Inflammatory macrophage (primary cell): Measurements from ENCODE around the gene LILRA6.
"Not testable (repeated sequence)": the region's sequence is repeated elsewhere in the genome, so short reads cannot be mapped to it uniquely, and the experiment has no call there.

ENCODE experiments used
- DNase-seq, 2 donors: peaks; one replicate each; pipeline ENCODE4 v3.0.0-alpha.2; 2020 to 2022

The LILRA6 gene

DNA sequence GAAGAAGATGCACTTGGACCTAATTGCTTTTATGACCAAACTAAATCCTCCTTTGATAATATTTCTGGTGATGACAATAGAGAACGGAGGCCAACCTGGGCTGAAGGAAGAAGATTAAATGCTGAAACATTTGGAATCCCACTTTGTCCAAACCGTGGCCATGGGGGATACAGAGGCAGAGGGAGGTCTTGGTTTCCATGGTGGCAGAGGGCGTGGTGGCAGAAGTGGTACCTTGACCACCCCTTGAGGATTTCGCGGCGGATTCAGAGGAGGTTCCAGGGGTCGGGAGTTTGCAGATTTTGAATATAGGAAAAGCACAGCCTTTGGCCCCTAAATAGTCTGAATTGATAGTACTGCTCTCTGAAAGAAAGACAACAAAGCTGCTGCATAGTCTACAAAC lies 12.6 kb downstream of the LILRA6 start:
- DNase-seq = no peak

- no peak for DNase-seq
These were observed 13.4 kb downstream of the LILRA6 start for GRCh38 chr19:54229146-54229545.

DNA sequence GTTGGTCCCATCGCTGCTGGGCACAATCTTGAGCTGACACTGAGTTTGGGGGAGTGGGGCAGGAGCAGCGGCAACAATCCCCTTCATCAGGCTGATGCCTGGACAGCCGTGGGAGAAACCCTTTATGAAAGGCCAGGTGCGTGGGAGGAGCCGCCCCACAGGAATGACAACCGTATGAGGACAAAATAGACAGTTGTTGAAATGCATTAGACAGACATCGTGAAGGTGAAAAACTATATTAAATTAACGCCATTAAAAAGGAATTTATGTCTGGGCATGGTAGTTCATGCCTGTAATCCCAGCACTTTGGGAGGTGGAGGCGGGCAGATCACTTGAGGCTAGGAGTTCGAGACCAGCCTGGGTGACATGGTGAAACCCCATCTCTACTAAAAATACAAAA lies 18.0 kb downstream of the LILRA6 start:
- not testable (repeated sequence) for DNase-seq

GRCh38 chr19:54223937-54224281 lies 18.7 kb downstream of the LILRA6 start:
- peak in 1 of 2 donors; percentile 34 for DNase-seq

GRCh38 chr19:54223277-54223936 lies 19.2 kb downstream of the LILRA6 start:
- DNase-seq = peak in 1 of 2 donors; percentile 15

DNA sequence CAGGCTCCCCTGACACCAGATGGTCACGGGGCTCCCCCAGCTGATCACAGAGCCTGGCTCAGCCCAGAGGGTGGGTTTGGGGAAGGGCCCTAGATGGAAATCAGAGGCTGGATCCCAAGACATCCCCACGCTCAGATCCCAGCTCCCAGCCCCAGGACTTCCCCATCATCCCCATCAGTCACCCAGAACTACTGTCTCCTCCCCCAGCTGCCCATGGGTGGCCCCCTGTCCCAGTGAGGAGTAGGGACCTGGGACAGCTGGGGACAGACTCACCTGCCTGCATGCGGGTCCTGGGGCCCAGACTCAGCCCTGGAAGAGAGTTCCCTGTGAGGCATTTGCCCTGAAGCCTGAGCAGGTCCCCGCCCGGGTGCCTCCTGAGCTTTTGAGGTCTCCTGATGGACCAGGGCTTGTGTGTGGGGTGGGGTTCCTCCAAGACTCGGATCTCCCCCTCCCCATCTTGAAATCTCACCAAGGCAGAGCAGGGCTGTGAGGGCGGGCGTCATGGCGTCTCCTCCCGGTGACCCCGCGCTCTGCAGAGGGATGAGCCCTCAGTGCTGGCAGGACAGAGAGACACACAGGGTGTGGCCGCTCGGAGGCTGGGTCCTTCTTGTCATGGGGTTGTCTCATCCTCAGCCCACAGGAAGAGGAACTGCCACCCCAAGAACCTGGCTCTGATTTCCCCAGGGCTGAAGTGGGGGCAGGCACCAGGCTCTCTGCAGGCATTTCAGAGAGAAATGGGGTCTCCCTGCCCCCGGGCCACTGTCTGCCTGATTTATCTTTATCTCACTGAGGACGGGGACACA lies 19.9 kb downstream of the LILRA6 start, which contains the start of gene LILRB3:
LILRB3 (minus strand) TSS at position 534 of the 803 bp plus-strand sequence; CDS start at position 503, 31 bp downstream.
- peak in 1 of 2 donors; percentile 66 for DNase-seq

- DNase-seq = not testable (repeated sequence)
These were observed 20.6 kb downstream of the LILRA6 start for GRCh38 chr19:54221947-54222346.

DNA sequence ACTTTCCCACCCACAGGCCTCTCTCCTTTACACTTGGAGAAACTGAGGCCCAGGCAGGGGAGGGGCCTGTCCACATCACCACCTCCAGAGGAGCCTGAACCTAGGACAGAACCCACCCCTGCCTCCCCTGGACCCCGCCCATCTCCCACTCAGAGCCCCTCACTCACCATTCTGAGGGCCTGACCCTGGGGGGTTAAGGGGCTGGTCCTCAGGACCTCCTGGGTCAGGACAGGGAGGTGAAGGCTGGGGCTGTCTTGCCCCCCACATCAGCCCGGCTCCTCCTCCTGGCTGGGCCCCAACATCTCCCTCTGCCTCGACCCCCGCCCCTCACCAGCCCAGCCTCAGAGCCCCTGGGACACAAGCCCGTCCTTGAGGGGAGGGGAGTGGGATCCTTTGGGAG lies 22.9 kb downstream of the LILRA6 start:
- not testable (repeated sequence) for DNase-seq

DNA sequence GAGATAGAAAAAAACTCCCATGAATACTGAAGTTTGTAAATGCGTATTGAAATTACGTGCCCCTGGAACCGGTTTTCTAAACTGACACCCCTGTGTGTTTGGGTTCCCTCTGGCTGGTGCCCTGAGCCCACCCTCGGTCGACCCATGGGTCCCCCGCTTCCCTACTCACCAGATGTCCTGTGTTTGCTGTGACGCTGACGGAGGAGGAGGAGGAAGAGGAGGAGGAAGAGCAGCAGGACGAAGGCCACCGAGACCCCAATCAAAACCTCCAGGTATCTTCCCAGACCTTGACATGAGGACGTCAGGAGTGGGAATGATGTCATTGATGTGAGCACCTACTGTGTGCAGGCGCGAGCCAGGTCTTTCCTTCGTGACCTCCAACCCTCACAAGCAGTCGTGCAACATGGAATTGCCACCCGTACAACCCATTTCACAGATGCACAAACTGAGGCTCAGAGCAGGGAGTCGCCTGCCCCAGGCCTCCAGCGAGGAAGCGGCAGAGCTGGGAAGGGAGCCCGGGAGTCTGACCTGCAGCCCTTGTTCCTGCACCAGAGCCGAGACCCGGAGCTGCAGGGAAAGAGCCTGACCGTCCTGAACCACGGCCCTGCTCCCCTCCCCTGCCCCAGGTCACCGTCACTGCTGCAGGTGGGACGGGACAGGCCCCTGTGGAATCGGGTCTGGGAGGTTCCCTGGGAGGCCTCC lies 23.5 kb downstream of the LILRA6 start:
- no peak for DNase-seq

- DNase-seq = no peak
These were observed 24.3 kb downstream of the LILRA6 start for GRCh38 chr19:54218259-54218658.

DNA sequence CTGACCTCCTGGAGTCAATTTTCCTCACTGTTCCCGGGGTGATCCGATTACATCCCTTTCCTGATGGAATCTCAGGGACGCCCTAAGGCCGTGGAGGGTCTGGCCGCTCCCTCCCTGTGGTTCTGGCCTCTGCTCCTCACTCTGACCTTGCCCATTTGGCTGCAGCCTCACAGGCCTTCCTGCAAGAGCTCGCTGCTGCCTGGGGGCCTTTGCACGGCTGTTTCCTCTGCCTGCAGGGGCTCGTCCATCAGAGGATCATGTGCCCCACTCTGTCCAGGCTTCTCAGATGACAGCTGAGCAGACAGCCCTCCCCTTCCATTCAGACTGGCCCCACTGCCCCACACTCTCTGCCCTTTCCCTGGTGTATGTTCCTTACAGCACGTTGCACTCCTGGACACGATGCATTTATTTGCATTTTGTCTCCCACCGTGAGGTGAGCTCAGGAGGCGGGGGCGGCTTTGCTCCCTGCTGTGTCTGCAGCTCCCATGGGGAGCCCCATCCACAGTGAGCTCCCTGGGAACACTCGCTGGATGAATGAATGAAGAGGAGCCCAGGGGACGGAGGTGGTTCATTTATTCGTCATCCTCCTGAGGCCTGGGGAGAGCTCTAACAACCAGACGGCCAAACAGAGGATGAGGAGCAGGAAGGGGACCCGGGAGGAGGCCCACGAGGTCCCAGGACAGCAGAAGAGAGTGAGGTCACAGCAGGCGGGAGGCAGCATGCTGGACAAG lies 24.9 kb downstream of the LILRA6 start:
- DNase-seq = not testable (repeated sequence)

DNA sequence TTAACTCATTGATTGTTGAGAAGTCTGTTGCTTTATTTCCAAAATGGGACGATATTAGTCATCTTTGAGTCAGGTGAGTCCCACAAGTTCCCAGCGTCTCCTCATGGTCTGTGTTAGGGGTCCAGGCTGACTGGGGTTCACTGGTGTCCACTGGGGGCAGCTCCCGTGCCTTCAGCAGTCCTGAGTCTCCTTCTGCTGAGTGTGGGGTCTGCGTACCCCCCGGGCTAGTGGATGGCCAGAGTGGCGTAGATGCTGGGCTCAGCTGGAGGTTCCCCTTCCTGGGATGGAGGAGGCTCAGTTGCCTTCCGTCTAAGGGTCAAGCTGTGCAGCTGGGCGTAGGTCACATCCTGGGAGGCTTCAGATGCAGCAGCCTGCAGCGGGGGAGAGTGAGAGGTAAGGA lies 25.7 kb downstream of the LILRA6 start:
- DNase-seq = no peak

GRCh38 chr19:54214734-54215133 lies 27.9 kb downstream of the LILRA6 start:
- DNase-seq = not testable (repeated sequence)

DNA sequence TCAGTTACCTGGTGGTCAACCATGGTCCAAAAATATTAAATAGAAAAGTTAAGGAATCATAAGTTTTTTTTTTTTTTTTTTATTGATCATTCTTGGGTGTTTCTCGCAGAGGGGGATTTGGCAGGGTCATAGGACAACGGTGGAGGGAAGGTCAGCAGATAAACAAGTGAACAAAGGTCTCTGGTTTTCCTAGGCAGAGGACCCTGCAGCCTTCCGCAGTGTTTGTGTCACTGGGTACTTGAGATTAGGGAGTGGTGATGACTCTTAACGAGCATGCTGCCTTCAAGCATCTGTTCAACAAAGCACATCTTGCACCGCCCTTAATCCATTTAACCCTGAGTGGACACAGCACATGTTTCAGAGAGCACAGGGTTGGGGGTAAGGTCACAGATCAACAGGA lies 28.4 kb downstream of the LILRA6 start:
- not testable (repeated sequence) for DNase-seq

GRCh38 chr19:54211235-54211634 lies 31.4 kb downstream of the LILRA6 start:
- peak in 1 of 2 donors; percentile 10 for DNase-seq

DNA sequence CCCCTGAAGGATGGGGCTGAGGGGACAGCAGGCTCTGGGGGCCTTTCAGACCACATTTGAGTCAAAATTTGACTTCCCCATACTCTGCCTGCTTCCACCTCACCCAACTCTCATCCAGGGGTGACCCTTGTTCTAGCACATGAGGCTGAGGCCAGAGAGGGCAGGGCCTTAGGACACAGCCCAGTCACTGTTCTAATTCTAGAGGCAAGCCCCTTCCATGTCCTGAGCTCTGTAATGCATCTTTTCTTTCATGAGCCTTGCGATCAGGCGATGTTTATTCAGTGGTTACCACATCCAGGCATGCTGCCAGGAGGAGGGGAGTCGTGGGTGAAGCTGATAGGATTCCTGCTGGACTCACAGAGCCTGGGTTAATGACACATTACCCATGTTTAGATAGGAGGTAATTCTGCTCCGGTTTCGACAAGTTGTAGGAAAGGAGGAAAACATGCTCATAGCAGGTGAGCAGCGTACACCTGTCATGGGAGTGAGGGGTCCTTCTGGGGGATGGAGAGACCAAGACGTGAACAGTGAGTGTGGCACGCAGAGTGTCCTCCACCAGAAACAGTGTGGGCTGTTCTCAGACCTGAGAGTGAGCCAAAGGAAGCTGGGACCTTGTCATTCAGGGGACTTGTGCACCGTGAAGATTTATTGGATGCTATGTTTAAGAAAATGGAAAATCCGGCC lies 32.6 kb downstream of the LILRA6 start:
- DNase-seq = peak; percentile 96 to 97

DNA sequence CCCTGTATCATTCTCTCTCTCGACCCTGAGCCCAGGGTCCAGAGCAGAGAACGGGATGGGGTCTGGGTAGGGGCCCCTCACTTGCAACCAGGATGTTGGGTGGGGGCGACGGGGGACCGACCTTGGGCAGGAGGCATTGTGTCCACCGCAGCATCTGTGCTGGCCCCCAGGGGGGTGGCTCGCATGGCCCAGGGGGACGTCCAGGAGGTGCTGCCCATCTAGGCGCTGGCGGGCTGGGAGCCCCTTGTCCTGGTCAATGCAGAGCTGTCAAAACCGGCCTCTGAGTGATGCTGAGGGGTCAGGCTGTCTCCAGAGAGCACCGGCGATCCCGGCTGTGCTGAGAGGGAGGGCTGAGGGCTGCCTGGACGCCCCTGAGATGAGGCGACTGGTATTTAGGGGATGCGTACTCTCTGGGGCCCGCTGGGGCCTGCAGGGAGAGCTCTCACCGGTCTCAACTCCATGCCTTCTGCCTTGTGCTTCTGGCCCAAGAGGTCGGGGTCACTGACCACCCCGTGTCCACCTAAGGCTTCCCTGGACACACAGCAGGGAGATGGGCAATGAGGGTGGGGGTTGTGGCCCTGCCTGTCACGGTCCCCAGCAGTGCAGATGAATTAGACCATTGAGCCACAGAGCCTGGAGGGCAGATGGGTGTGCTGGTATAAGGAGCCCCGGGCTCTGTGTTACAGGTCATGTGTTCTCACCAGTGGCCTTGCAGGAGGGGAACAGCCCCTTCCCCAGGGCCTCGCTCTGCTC lies 33.4 kb downstream of the LILRA6 start:
- peak in 1 of 2 donors; percentile 8 for DNase-seq

GRCh38 chr19:54208784-54209057 lies 33.9 kb downstream of the LILRA6 start:
- DNase-seq = peak in 1 of 2 donors; percentile 7

DNA sequence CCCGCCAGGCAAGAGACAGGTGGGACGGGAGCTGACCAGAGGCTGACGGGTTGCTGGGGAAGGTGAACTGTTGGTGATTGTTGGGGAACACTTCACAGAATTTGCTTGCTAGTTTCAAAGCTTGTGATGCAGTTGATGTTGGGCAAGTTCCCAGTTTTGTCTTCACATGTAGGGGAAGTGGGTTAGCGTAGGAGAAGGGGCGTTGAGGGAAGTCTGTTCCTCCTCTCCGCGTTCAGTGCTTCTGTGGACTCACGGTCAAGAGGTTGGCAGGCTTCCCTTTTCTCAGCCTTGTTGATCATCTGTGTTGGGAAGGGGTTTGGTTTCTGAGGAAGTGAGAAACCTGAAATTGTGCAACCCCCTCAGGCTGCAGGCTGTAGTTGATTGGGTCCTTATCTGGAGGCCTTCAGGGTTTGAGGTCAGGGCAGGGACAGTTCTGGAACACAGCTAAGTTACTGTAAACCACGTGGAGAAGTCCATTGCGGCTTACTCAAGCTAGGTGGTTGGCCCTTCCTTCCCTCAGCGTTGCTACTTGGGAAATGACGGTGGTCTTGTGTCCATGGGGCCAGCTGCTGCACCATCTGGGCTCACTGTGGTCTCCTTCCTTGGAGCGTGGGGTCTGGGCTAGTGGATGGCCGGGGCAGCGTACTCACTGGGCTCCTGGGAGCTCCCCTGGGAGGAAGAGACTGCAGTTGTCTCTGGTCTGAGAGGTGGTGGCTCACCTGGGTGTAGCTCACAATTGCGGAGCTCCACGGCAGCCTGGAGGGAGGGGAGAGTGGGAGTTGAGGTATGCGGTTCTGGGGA lies 34.4 kb downstream of the LILRA6 start:
- peak; percentile 100 for DNase-seq

- no peak for DNase-seq
These were observed 35.0 kb downstream of the LILRA6 start for GRCh38 chr19:54207676-54207982.

DNA sequence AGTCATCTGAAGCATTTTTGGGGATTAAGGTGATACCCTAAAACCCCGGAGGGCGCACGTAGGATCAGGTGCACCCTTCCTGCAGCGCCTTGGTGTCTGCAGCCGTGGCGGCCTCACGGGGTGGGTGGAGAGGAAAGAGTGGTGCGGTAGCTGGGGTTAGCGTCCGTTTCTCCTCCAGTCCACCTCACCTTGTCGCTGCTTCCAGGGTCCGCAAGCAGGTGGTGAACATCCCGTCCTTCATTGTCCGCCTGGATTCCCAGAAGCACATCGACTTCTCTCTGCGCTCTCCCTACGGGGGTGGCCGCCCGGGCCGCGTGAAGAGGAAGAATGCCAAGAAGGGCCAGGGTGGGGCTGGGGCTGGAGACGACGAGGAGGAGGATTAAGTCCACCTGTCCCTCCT lies 35.4 kb downstream of the LILRA6 start:
- peak; percentile 28 to 49 for DNase-seq
